GM12801 (cell line): Measurements from ENCODE around the gene PITPNC1.

Experiments used
- TF ChIP-seq, protein P1 (sequence below): IDR thresholded peaks from one replicate; pipeline ENCODE4 v1.5.1; 2011; ENCODE audit warnings: control low read depth; ENCODE audit not compliant: insufficient read length; ENCODE audit errors: extremely low read depth

PITPNC1 gene

DNA sequence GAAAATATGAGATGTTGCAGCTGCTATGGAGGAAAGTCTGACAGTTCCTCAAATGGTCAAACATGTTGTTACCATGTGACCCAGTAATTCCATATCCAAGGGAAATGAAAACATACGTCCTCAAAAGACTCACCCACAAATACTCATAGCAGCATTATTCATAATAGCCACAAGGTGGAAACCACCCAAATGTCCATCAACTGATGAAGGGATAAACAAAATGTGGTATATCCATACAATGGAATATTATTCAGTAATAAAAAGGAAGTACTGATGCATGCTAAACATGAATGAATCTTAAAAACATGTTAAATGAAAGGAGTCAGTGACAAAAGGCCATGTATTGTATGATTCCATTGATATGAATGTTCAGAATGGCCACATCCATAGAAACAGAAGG is 140.2 kb downstream of the PITPNC1 start:
- TF ChIP-seq, protein P1, sequence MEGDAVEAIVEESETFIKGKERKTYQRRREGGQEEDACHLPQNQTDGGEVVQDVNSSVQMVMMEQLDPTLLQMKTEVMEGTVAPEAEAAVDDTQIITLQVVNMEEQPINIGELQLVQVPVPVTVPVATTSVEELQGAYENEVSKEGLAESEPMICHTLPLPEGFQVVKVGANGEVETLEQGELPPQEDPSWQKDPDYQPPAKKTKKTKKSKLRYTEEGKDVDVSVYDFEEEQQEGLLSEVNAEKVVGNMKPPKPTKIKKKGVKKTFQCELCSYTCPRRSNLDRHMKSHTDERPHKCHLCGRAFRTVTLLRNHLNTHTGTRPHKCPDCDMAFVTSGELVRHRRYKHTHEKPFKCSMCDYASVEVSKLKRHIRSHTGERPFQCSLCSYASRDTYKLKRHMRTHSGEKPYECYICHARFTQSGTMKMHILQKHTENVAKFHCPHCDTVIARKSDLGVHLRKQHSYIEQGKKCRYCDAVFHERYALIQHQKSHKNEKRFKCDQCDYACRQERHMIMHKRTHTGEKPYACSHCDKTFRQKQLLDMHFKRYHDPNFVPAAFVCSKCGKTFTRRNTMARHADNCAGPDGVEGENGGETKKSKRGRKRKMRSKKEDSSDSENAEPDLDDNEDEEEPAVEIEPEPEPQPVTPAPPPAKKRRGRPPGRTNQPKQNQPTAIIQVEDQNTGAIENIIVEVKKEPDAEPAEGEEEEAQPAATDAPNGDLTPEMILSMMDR, result no peak

DNA sequence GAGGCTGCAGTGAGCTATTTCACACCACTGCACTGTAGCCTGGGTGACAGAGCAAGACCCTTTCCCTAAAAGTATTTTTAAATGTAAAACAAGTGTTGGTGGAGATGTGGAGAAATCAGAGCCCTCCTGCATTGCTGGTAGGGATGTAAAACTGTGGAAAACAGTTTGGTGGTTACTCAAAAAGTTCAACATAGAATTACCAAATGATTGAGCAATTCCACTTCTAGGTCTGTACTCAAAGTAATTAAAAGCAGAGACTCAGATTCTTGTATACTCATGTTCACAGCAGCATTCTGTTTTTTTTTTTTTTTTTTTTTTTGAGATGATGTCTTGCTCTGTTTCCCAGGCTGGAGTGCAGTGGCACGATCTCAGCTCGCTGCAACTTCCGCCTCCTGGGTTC is 141.8 kb downstream of the PITPNC1 start:
- TF ChIP-seq, protein P1, result no peak

DNA sequence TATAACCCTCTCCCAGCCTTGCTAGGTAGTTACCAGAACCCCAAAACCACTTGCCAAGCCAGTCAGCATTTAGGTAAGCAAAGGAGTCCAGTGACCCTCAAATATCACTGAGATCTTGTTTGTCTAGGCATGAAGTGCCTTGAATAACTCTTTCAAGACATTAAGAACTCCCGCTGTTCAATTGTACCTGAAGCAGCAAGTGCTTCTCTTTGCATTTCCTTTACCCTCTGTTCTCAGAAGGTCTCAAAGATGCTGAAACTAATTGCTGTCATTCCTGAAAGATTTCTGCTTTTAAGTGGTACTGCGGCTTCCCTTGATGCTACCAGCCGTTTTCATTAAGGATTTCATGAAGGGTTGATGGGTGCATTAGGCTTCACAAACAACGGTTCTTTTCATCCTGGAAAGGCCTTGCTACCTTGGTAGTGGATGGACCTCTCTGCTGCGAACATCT is 142.7 kb downstream of the PITPNC1 start:
- TF ChIP-seq, protein P1, result no peak

DNA sequence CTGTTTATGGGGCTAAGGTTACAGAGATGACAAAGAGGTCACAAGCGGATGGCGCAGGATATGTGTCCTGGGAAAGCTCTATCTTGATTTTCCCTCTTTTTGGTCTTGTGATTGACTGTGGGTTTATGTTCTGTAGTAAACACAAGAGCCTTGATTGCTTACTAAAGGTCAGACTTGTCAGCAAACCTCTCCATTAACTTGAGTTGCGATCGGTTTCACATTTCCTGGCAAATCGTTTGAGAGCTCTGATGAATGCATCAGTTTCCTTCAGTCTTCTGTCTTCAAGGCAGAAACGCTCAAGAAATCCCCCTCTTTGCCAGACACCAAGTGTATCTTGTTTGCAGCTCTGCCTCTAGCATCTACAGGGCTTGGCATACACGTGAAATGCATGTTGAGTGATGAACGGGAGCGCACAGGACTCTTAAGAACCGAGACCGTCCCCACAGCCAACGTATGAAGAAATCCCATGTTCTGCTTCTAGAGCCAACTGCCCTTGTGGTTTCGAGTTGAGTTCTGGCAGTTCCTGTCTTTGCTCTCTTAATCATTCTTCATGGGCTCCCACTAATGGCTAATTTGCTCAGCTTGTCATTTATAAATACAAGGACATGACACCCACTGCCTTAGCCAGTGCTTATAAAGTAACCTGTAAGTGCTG is 143.3 kb downstream of the PITPNC1 start:
- TF ChIP-seq, protein P1, result no peak

DNA sequence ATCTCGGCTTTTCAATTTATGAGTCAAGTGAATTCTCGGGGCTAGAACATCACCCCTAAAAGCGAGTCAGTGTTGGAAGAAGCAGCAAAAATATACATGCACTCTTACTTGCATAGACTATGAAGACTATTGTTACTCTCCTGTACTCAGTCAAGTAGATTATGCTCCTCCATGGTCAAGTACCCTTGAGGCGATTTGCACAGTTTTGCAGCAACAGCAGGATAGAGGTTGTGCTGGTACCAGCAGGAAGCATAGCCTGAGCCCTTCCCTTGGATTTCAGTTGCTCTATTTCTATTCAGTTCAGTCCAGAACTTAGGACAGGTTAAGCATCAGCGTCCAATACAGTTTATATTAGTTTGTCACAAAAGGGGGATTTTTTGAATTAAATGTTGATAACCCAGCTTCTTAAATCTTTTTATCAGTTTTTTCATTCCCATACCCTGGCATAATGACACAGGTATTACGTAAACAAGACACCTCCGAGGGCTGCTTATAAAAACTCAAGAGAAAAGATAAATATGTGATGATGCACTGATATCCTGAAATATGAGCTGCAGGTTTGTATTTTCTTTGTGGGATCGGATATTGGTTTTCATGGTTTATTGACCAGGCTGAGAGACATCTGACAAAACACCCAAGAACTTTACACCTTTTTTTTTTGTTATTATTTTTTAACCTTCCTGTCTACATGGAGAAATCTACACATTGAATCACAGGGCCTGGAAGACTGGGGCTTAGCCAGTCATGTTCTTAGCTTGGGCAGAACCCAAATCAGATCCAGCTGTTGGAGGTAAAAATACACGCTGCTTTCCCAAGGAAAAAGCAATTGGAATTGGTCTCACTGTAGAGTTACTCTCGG is 144.1 kb downstream of the PITPNC1 start:
- TF ChIP-seq, protein P1, result no peak

DNA sequence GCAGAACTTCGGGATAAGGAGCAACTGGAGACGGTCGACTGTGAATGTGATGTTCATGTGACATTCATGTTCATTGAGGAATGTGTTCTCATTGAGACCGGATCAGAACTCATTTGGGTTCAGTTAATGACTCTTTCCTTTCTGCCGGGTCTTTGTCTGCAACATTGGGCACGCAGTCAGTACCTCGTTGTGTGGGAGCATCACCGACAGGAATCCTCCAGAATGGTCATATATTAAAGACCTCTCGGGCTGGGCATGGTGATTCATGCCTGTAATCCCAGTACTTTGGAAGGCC is 144.6 kb downstream of the PITPNC1 start:
- TF ChIP-seq, protein P1, result no peak

DNA sequence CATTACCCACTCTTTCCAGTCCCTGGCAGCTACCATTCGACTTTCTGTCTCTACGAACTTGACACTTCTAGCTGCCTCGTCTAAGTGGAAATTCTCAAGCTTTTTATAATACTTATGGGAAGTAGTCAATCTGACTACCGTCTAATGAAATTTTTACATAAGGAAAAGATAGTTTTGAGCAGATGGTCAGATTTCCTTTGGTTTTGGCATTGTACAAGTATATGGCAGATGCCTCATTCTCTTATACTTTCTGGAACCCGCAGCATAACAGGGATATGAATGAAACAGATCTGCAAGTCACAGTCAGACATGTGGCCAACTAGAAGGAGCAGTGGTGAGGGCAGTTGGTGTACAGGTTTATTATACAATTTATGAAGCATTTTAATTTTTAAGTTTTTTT is 146.0 kb downstream of the PITPNC1 start:
- TF ChIP-seq, protein P1, result no peak
